GM06990 (cell line): ENCODE data around the gene RARA.

Experiments used
- DNase-seq: peaks from one replicate; pipeline ENCODE4 v3.0.0-alpha.2; 2011; ENCODE audit not compliant: insufficient read length; ENCODE audit errors: extremely low read depth
- H3K27me3 ChIP-seq: replicated peaks from 2 replicates; pipeline ENCODE4 v1.6.0; 2011; ENCODE audit warnings: low read length; ENCODE audit not compliant: control insufficient read depth, insufficient read depth
- H3K36me3 ChIP-seq: 2 replicates; pipeline ENCODE4 v1.5.1; 2011; ENCODE audit warnings: low read length; ENCODE audit not compliant: control insufficient read depth, insufficient read depth
- H3K4me3 ChIP-seq: replicated peaks from 2 replicates; pipeline ENCODE4 v1.5.1; 2011; ENCODE audit warnings: low read depth, mild to moderate bottlenecking, control low read depth, low read length
- TF ChIP-seq, protein P1 (sequence below): IDR thresholded peaks from 2 replicates; pipeline ENCODE4 v1.5.1; 2011; ENCODE audit warnings: low read length, control low read depth, mild to moderate bottlenecking, inconsistent platforms; ENCODE audit not compliant: insufficient read depth, poor library complexity, severe bottlenecking

Gene RARA

DNA sequence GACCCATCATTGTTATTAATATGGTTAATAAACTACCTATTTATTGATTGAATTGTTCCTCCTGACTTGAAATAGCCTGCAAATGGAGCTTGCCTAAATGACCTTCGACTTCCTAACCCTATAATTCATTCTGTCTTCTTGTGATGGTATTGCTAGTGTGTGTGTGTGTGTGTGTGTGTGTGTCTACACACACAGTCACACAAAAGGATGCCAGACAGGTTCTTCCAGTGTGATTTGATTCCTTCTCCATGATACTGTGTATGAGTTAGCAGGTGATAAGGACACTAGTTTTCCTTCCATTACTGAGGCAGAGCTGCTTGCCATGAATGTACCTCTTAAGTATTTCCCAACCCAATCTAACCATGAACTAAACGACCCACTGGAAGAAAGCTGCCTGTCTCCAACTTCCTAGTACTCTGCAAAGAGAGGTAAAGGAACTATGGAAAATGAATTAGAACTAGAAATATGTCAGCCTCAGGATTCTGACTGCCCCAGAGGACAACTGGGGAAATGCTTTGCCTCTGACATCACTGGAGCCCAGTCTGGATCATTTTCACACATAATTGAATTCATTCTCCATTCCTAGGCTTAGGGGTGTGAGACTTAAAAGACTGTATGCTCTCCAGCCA is 24.8 kb upstream of the RARA start:
- TF ChIP-seq, protein P1, sequence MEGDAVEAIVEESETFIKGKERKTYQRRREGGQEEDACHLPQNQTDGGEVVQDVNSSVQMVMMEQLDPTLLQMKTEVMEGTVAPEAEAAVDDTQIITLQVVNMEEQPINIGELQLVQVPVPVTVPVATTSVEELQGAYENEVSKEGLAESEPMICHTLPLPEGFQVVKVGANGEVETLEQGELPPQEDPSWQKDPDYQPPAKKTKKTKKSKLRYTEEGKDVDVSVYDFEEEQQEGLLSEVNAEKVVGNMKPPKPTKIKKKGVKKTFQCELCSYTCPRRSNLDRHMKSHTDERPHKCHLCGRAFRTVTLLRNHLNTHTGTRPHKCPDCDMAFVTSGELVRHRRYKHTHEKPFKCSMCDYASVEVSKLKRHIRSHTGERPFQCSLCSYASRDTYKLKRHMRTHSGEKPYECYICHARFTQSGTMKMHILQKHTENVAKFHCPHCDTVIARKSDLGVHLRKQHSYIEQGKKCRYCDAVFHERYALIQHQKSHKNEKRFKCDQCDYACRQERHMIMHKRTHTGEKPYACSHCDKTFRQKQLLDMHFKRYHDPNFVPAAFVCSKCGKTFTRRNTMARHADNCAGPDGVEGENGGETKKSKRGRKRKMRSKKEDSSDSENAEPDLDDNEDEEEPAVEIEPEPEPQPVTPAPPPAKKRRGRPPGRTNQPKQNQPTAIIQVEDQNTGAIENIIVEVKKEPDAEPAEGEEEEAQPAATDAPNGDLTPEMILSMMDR, result no peak
- Histone ChIP-seq H3K27me3 (no peaks in the 10 kb centered on the region), H3K4me3 (no peak overlapping the region), H3K36me3 (peaks cover 9% of the 10 kb centered on the region)
- no peak for DNase-seq

DNA sequence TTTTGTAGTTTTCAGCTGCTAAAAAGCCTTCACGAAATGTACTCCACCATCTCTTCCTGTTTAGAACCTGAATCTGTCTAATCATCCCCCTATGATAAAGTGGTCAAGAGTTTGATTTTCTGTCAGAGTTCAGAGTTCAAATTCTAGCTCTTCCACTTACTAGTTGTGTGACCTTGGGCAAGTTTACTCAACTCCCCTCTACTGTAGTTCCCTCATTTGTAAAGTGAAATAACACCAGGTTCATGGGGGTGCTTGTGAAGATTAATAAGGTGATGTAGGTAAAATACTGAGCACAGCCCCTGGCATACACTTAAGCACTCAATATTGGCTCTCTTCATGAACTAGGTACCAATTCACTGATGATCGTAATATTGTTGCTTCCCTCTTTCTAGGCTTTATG is 22.5 kb upstream of the RARA start:
- H3K27me3 ChIP-seq, result no peaks in the 10 kb centered on the region
- no peak overlapping the region for H3K4me3 ChIP-seq
- H3K36me3 ChIP-seq, result peaks cover 5% of the 10 kb centered on the region
- TF ChIP-seq, protein P1, result no peak
- DNase-seq, result no peak

DNA sequence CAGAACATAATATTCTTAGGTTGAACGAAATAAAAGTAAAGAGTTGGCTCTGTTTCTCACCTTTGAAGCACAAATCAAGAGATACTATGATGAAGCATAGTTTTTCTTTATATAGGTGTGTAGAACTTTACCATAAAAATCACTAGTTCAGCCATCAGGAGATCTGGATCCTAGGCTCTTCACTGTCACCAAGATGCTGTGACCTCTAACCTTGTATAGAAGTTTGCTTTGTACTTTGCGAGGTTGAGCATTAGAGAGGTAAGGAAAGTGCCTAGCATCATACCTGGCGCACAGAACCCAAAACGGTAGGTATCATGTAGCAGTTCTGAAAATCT is 21.9 kb upstream of the RARA start:
- TF ChIP-seq, protein P1, result no peak
- no peaks in the 10 kb centered on the region for H3K27me3 ChIP-seq
- no peak for DNase-seq
- no peak overlapping the region for H3K4me3 ChIP-seq
- H3K36me3 ChIP-seq, result peaks cover 8% of the 10 kb centered on the region

DNA sequence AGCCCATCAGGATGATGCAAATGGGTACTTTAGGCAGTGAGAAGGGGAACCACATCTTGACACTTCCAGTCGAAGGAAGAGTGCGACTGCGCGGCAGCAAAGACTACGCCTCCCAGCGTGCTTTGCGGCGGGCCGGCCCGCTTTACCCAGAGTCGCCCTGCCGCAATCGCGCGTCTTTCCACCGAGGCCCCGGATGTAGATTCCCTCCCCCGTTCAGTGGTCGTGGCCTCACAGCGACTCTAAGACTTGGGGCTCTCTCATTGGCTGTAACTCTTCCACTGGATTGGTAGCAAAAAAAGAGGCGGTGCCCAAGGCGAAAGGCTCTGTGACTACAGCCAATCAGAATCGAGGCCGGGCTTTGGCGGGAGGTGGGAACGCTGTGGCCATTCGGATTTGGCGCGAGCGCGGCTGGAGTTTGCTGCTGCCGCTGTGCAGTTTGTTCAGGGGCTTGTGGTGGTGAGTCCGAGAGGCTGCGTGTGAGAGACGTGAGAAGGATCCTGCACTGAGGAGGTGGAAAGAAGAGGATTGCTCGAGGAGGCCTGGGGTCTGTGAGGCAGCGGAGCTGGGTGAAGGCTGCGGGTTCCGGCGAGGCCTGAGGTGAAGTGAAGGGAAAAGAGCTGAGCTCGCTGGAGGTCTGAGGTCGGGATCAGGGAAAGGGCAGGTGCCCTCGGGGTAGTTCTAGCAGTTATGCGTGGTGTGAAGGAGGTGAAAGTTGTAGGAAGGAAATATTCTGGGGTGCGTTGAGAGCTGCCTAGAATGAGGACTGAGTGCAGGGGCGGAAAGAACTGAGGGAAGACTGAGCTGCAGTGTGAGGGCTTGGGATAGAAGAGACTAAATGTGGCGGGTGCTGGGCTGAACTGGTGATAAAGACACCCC is 21.2 kb upstream of the RARA start, which contains the start of gene CDC6:
Gene CDC6, plus strand, starts transcription at position 386 of the 876 bp plus-strand sequence. CDS start 1,542 bp downstream, outside the sequence.
- Histone ChIP-seq H3K36me3 (peaks cover 8% of the 10 kb centered on the region), H3K27me3 (no peaks in the 10 kb centered on the region), H3K4me3 (peak within 1 kb of the TSS; percentile 74)
- TF ChIP-seq, protein P1, result no peak
- peak; percentile 98 for DNase-seq

DNA sequence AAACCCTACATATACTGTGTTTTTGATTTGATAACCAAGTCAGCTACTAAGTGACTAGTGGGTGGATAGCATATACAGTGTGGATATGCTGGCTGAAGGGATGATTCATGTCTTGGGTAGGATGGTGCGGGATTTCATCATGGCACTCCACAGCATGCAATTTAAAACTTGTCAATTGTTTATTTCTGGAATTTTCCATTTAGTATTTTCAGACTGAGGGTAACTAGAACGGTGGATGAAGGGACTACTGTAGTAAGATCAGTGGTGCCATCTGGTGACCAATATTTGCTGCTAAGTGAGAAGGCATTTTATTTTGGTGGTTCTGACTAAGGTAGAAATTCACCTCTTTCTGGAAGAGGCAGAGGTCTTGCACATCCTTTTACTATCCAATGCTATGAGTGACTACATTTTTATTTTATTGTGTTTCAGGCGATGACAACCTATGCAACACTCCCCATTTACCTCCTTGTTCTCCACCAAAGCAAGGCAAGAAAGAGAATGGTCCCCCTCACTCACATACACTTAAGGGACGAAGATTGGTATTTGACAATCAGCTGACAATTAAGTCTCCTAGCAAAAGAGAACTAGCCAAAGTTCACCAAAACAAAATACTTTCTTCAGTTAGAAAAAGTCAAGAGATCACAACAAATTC is 18.2 kb upstream of the RARA start:
- TF ChIP-seq, protein P1, result peak; percentile 55
- no peak for DNase-seq
- Histone ChIP-seq H3K36me3 (peaks cover 10% of the 10 kb centered on the region), H3K4me3 (no peak overlapping the region), H3K27me3 (no peaks in the 10 kb centered on the region)
